HFFc6 (cell line): Measurements from ENCODE around the gene MAP2K5. TPM values are rescaled to one million over a fixed set of nuclear protein-coding genes. Genes with fewer than 3 reads are reported as not detected.

ENCODE experiments used
- DNase-seq: peaks from one replicate; pipeline ENCODE4 v3.0.0-alpha.2; 2018
- H3K27ac Mint-ChIP-seq: 2 replicates; pipeline ENCODE4 v1.8.0; 2020; ENCODE audit warnings: mild to moderate bottlenecking, mixed read lengths
- H3K27me3 Mint-ChIP-seq: 2 replicates; pipeline ENCODE4 v1.8.0; 2021; ENCODE audit warnings: mild to moderate bottlenecking, moderate library complexity, mixed read lengths; ENCODE audit not compliant: insufficient read depth
- H3K36me3 Mint-ChIP-seq: 2 replicates; pipeline ENCODE4 v1.8.0; 2021; ENCODE audit warnings: low read depth, mixed read lengths
- H3K4me1 Mint-ChIP-seq: 2 replicates; pipeline ENCODE4 v1.8.0; 2020; ENCODE audit warnings: low read depth, mixed read lengths
- H3K4me3 Mint-ChIP-seq: 2 replicates; pipeline ENCODE4 v1.8.0; 2020; ENCODE audit warnings: mild to moderate bottlenecking, moderate library complexity, mixed read lengths
- H3K9me3 Mint-ChIP-seq: 2 replicates; pipeline ENCODE4 v1.8.0; 2020; ENCODE audit warnings: mild to moderate bottlenecking, mixed read lengths
- total RNA-seq, 6 experiments: library from RNA; stranded (reverse); fragmentation: NEBNext Ultra II Directional; extraction: Animal tissue kit (Norgen Biotek cat#: 25700); gene quantifications; 2 replicates in 1 of 6; 3 replicates in 5 of 6; pipeline ENCODE4 v1.2.3, GENCODE V29; 2021
- TF ChIP-seq, protein P1 (sequence below): fragments of 200-600 bp; sonication (generic); IDR thresholded peaks from 2 replicates; pipeline ENCODE4 v1.5.0; 2021; ENCODE audit warnings: antibody characterized with exemption, mild to moderate bottlenecking

MAP2K5 gene
- total RNA-seq, 6 experiments from 2014 or later = 10.2 to 14.3 (median 13.3) TPM

GRCh38 chr15:67579164-67579563 lies 36.7 kb downstream of the MAP2K5 start:
- TF ChIP-seq, protein P1, sequence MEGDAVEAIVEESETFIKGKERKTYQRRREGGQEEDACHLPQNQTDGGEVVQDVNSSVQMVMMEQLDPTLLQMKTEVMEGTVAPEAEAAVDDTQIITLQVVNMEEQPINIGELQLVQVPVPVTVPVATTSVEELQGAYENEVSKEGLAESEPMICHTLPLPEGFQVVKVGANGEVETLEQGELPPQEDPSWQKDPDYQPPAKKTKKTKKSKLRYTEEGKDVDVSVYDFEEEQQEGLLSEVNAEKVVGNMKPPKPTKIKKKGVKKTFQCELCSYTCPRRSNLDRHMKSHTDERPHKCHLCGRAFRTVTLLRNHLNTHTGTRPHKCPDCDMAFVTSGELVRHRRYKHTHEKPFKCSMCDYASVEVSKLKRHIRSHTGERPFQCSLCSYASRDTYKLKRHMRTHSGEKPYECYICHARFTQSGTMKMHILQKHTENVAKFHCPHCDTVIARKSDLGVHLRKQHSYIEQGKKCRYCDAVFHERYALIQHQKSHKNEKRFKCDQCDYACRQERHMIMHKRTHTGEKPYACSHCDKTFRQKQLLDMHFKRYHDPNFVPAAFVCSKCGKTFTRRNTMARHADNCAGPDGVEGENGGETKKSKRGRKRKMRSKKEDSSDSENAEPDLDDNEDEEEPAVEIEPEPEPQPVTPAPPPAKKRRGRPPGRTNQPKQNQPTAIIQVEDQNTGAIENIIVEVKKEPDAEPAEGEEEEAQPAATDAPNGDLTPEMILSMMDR = no peak
- Mint-ChIP-seq H3K27me3 (no peaks in the 10 kb centered on the region), H3K4me3 (no peak overlapping the region), H3K36me3 (peaks cover 4% of the 10 kb centered on the region; the same call in 1 of the 2 replicates), H3K9me3 (no peaks in the 10 kb centered on the region), H3K27ac (no peak overlapping the region), H3K4me1 (peaks cover 8% of the 10 kb centered on the region)
- no peak for DNase-seq

- Mint-ChIP-seq H3K9me3 (no peaks in the 10 kb centered on the region), H3K4me1 (peaks cover 4% of the 10 kb centered on the region), H3K4me3 (no peak overlapping the region), H3K27me3 (no peaks in the 10 kb centered on the region), H3K27ac (no peak overlapping the region), H3K36me3 (peaks cover 1% of the 10 kb centered on the region; the same call in 1 of the 2 replicates)
- TF ChIP-seq, protein P1 = no peak
- no peak for DNase-seq
Observed at GRCh38 chr15:67579967-67580366, 37.5 kb downstream of the MAP2K5 start.

DNA sequence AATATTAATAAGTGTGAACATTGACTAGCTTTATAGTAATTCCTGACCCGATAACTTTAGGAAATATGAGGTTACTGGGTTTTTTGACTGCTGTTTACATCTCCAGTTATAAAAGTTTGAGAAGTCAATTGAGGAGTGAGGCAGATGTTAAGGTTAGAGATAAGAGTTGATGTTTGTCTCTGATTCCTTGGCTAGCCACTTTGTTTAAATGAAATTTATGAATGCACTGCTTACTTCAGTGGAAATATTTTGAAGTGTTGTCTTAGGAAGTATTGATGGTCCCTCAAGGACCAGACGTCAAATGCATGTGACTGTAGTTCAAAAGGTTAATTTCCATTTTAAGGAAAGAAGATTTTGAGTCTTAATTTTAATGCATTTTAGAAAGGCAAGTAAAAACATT lies 41.7 kb downstream of the MAP2K5 start:
- Mint-ChIP-seq H3K27me3 (no peaks in the 10 kb centered on the region), H3K4me3 (no peak overlapping the region), H3K27ac (no peak overlapping the region), H3K4me1 (no peaks in the 10 kb centered on the region), H3K9me3 (no peaks in the 10 kb centered on the region), H3K36me3 (peaks cover 13% of the 10 kb centered on the region)
- TF ChIP-seq, protein P1 = no peak
- no peak for DNase-seq

DNA sequence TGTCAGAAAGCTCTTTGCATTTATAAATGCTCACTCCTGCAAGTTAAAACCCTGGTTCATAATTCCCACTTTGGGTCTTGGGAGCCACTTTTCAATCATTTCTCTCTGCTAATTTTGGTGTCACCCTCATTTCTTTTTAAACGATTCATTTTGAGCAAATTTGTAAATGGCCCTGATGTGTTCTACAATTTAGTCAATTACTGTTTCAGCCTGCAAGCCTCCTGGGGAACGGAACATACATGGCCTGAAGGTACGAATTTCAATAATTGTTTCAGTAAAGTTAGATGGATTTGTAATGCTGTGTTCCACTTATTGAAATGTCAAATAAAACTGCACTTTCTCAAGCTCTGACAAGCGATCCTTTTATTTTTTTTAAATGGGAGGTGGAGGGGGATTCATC lies 43.2 kb downstream of the MAP2K5 start:
- no peak overlapping the region for H3K4me3 Mint-ChIP-seq
- no peaks in the 10 kb centered on the region for H3K27me3 Mint-ChIP-seq
- peaks cover 14% of the 10 kb centered on the region for H3K36me3 Mint-ChIP-seq
- no peak for DNase-seq
- H3K9me3 Mint-ChIP-seq = no peaks in the 10 kb centered on the region
- no peaks in the 10 kb centered on the region for H3K4me1 Mint-ChIP-seq
- TF ChIP-seq, protein P1 = no peak
- H3K27ac Mint-ChIP-seq = no peak overlapping the region

GRCh38 chr15:67587331-67587730 lies 44.8 kb downstream of the MAP2K5 start:
- no peaks in the 10 kb centered on the region for H3K27me3 Mint-ChIP-seq
- no peaks in the 10 kb centered on the region for H3K9me3 Mint-ChIP-seq
- no peak overlapping the region for H3K4me3 Mint-ChIP-seq
- H3K36me3 Mint-ChIP-seq = peaks cover 16% of the 10 kb centered on the region
- no peak overlapping the region for H3K27ac Mint-ChIP-seq
- TF ChIP-seq, protein P1 = no peak
- DNase-seq = no peak
- no peaks in the 10 kb centered on the region for H3K4me1 Mint-ChIP-seq

GRCh38 chr15:67587754-67588153 lies 45.3 kb downstream of the MAP2K5 start:
- Mint-ChIP-seq H3K4me1 (no peaks in the 10 kb centered on the region), H3K36me3 (peaks cover 16% of the 10 kb centered on the region), H3K9me3 (no peaks in the 10 kb centered on the region), H3K4me3 (no peak overlapping the region), H3K27ac (no peak overlapping the region), H3K27me3 (no peaks in the 10 kb centered on the region)
- TF ChIP-seq, protein P1 = no peak
- DNase-seq = no peak
